ENCODE results near the gene SLC12A4.

DNA sequence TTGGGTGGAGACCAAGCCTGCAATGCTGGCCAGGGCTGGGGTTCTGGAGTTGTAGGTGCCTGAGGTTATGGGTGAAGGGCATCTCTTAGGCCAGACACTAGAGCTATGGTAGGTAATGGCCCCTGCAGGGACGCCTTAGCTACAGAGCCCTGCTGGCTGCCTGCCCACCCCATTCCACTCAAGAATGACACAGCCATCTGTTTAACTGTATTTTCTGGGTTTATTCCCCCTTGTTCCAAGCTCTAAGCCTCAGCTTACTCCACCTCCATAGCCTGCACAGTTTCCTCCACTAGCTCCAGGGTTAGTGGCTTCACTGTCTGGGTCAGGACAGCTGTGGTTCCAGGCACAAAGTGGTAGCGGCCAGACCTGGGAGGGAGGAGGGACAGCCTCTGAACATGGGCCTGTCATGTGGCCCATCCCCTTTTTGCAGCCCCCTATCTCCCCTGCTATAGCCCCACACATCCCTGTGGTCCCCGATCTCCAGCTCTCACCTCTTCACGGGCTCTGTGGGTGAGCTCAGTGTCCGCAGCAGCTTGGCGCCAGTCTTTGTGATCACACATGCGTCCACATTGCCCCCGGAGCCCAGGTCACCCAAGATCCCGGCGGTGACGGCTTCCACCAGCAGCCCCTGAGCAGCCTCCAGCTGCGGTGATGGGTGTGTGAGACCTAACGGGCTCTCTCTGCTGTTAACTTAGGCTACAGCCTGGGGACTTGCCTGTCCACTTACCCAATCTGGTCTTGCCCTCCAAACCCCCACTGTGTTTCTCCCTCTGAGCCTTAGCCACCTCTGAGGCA is 33.9 kb downstream of the SLC12A4 start:
- TF ChIP-seq POLR2AphosphoS5 (IDR thresholded peaks at IDR 0.05; ENCODE audit: low read depth, low read length): peak; percentile 43; the same call in 1 of the 2 replicates
- TF ChIP-seq PAX5 (IDR thresholded peaks at IDR 0.05; ENCODE audit: insufficient read depth, low read length, severe bottlenecking): no peak
